NCI-H460 (cell line): ENCODE measurements around the gene TMEM163. TPM values are rescaled to one million over a fixed set of nuclear protein-coding genes. Genes with fewer than 3 reads are reported as not detected.
A peak's percentile ranks its signal among the peaks of the same experiment; 100 is the strongest.

ENCODE experiments used
- DNase-seq: peaks from one replicate; pipeline ENCODE4 v3.0.0-alpha.2; 2016; ENCODE audit warnings: low read depth; ENCODE audit errors: extremely low read depth
- total RNA-seq: library from RNA; depleted of rRNA; stranded (reverse); fragments of >200 nt; shearing (Covaris generic); gene quantifications from 2 replicates; pipeline ENCODE4 v1.2.3, GENCODE V29; 2014; rRNA removed

TMEM163 gene
- total RNA-seq, 1 experiment from 2014 or later: not detected

DNA sequence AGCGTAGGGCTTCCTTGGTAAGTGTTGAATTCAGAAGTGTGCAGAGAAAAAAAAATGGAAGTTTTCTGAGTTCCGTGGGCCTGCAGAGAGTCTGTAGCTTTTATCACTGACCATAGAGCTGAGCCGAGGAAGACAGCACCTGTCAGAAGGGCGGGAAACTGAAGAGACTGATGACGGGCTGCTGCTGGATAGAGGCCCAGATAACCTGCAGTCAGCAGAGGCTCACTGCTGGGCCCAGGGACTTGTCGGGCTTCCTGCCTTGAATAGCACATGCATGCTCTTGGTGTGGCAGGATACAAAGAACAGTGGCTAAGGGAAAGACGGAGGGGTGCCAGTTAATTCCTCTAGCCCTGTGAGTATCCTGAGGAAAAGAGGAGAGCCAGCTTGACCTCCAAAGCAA is 298.5 kb downstream of the TMEM163 start:
- DNase-seq: no peak

DNA sequence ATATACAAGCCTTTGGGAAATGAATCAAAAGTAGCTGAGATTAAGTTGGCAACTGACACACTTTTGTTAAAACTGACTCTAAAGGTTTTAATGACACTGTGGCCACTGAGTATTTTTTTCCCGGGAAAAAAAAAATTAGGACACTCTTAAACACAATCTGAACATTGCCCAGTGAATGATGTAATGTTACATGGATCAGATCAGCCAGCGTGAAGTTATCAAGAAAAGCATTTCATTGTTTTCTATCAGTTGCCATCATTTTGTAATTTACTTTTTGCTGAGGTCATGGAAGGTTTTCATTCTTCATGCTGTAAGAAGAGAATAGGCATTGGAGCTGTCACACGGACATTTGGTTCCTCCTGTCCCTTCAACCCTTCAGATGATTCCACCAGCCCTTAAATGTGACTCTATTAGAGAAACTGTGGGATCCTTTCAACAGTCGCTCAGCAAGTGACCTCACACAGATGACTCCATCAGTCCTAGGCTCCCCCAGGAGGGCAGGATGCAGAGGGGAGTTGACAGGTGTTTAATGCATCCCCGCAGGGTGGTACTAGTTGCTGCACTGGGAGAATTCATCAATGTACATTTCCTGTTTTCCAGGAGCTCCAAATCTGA is 300.7 kb downstream of the TMEM163 start:
- DNase-seq: no peak

DNA sequence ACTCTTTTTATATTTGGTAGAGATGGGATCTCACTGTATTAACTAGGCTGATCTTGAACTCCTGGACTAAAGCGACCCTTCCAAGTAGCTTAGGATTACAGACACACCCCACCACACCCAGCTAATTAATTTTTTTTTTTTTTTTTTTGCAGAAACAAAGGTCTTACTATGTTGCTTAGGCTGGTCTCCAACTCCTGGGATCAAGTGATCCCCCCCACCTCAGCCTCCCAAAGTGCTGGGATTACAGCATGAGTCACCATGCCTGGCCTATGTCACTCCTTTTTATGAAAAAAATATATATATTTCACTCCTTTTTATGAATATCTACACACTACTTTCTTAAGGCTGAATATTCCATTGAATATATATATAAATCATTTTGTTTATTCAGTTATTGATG is 302.2 kb downstream of the TMEM163 start:
- no peak for DNase-seq

DNA sequence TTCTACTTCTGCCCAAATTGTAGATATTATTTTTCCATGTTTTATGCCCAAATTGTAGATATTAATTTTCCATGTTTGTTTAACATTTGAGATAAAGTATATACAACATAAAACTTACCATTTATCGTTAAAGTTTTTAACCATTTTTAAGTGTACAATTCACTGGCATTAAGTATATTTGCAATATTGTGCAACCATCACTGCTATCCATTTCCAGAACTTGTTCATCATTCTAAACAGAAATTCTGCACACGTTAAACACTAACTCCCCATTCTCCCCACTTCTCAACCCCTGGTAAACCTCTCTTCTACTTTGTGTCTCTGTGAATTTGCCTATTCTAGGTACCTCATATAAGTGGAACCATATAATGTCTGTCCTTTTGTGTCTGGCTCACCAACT is 302.8 kb downstream of the TMEM163 start:
- no peak for DNase-seq

DNA sequence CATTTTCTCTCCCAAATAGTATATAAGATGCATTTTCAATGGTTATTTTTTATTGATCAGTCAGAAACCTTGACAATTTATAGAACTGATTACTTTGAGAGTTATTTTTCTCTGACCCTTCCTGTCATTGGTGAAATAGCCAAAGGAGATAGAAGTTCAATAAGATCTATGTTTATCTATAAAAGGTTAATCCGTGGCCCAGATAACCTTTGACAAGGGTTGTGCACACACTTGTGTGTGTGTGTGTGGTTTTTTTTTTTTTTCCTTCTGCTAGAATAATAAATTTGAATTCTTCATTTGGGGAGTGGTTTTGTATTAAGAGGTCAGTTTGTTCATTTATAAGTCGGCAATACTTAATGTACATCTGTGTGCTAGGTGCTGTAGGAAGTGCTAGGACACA is 304.9 kb downstream of the TMEM163 start:
- DNase-seq: no peak

DNA sequence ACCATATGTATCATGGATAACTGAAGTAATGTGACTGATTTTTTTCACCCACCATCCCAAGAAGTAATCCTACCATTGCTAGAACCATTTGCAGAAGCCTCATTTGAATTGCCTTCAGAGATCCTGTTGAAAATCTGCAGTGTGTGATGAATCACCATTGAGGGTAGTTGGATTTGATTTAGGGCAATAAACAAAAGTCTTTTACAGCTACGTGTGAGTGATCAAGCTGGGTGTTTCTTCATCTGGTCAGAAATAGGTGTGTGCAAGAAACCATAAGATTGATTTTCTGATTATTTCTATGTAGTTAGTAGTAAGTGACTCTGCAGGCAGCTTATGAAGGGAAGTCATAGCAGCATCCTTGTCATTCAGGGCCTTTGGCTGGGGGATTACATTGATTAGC is 305.4 kb downstream of the TMEM163 start:
- DNase-seq: no peak

DNA sequence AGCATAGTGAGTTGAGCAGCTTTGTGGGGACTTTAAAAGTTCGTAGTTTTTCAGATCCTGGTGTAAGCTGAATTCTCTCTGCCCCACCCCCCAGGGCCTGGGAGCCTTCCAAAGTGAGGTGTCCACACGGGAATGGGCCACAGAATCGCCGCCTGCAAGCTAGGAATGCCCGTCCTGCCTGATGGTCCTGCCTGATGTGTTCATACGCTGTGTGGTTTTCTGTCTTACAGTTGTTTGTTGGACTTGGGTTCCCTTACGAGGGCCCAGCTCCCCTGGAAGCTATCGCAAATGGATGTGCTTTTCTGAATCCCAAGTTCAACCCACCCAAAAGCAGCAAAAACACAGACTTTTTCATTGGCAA is 306.2 kb downstream of the TMEM163 start:
- DNase-seq: no peak

DNA sequence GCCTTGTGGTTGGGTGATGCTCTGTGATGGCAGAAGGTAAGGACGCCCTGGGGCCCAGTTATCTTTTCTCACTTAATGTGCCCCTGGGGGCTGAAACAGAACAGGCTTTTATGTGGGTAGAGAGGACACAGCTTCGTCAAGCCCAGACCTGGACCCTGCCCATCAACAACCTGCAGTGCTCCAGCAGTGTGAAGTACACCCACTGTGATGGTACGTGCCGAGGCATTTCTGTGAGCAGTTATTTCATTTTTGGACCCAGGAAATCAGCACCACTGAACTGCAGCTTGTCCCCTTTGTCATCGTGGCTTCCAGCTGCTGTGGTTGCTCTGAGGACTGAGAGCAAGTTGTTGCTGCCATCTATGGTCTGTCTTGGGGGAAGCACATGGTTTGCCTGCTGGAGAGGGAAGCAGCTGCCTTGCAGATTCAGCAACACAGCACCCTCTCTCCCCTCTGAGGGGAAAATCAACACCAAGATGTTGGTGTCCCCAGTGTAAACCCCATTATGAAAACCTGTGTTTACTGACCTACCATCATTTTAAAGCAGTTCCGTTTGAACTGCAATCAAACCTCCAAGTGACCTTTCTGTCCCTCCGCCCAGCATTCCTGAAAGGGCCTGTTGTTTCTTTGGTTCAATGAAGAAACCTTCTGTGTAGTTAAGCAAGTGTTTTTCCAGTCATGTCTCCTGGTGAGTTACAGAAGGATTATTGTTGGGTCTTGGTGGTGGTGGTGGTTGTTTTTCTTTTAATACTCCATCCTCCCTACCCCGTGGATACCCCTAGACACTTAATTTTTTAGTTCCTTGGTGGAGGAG is 306.8 kb downstream of the TMEM163 start:
- peak; percentile 70 for DNase-seq

DNA sequence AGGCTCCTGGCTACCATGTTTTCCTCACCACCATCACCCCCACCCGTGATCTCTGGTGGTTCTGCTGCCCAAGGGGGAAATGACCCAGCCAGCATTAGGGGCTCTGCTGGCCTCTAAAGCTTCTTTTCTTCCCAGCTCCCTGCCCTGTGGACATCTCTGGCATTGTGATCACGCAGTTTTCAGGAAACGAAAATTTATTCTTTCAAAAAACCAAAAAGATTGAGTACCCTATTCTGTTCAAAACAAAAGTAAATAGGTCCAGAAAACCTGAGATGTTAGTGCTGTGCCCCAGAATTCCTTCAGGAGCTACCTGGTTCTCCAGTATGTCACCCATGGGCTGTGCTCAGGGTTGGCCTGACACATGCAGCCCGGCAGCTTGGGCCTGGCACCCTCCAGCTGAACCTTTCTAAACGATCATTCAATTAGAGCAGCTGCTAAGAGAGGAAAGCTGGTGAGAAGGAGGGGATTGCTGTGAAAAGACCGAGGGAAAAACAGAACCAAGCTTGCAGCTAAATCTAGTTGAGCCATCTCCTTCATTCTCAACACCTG is 307.4 kb downstream of the TMEM163 start:
- no peak for DNase-seq

DNA sequence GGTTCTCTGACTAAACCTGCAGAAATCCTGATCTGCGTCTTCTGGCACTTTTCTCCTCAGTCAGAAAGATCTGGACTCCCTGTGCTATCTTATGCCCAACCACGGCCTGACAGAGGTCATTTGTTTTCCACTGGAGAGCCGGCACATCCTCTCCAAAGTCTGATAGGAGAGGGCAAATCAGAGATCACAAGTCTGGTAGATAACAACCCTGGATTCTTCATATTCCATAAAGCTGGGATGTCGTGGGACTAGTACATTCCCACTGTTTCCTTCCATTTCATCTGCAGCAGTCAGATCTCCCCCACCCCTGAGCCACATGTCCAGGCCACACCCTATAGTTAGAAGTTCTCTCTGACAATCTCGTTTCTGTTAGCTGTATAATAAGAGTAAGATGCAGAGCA is 308.0 kb downstream of the TMEM163 start:
- no peak for DNase-seq

DNA sequence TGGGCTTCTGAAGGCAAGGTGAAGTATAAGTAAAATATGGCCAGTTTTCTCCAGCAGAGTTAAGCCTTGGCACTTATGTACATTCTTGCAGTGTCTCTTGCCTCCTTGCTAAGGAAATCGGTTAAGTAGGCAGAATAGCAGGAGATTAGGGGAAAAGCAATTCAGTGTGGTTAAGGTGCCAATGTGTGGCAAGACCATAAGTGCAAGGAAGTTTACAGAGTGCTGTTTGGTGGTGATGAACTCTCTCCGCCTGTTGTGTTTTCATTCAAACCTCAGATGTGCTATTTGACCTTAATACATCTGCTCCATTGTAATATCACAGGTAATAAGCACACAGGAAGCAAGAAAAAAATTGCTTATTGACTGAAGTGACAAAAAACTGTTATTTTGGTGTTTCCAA is 308.8 kb downstream of the TMEM163 start:
- DNase-seq: no peak

DNA sequence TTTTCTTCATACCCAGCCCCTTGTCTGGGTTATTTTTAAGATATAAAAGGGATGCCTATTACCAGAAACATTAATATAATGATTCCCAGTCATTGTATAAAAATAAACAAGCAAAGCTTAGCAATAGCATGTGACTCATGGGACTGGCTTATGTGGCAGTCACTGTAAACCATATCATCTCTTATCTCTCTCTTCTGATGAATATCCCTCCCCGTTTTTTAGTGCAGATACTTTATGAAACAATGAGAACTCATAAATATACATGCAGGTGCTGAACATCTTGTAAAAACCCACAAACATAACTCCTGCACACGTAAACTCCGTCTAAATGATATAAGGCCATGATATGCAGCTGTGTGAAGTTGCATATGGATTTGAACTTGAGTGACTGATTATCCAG is 310.0 kb downstream of the TMEM163 start:
- DNase-seq: no peak

DNA sequence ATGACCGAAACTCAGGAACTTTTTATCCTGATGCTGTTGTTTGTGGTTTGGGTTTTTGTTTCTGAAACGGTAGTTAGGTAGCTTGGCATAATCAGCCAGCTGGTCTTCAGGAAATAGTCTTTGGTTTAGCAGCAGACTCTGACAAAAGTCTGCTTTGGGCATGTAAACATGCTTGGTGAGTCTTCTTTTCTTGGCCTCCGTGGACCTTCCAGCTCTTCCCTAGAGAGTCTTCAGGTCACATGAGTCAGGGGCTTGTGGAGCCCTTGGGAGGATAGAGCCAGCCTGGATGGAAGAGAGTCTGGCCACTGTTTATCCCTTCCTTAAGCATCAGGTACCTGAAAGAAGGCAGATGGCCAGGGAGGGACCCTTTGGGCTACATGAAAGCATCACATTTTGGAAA is 310.4 kb downstream of the TMEM163 start:
- no peak for DNase-seq

DNA sequence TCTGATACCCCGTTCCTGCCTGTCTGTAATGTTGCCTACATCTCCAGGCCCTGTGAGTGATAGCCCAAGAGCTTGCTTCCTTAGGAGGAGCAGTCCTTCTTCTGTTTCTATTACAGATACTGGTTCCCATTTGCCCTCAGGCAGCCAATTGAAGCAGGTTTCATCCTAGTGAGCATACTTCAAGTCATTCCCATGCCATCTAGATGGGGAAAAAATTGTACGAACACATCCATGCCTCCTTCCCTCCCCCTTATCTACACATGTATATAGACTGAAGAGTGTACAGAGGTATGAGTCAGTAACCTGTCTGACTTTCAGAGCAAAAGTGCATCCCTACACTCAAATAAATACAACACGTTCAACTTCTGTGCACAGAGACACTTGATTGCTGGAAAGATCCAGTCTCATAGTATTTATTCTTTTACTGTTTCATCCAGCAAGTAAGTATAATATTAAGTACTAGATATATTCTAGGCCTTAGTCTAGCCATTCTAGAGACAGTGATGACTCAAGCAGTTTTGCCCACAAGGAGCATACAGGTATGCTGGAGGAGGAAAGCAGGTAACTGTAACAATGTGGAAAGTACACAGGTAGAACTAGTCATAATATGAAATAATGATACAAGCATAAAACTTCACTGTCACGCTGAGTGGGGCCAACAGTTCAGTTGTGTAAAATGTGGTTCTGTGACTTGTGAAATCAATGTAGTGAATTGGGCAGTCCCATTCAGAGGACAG is 311.5 kb downstream of the TMEM163 start:
- DNase-seq: no peak

DNA sequence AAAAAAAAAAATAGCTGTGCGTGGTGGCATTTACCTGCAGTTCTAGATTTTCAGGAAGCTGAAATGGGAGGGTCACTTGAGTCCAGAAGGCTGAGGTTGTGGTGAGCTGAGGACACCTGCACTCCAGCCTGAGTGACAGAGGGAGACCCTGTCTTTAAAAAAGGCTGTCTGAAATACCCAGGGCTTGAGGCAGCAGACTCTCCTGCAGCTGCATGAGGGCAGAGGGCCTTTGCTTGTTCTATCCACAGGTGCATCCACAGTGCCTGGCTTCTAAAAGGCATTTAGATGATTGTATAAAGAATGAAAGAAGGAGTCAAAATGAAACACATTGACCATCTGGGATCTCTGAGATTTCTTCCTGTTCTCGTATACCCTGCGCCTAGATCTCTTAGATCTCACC is 312.1 kb downstream of the TMEM163 start:
- no peak for DNase-seq

DNA sequence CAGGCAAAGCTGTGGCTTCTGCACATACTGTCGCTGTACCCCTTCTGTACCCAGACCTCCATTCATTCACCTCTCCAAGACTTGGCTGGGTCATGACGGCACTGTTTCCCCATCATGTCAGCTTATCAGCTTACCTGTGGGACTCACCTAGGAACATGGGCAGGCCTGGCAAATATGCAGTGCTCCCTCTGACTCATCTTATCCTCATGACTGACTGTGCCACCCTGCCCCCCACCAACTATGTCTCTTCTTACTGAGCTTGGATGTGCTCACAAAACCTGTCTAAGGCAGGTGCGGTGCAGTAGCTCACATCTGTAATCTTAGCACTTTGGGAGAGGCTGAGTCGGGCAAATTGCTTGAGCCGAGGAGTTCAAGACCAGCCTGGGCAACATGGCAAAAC is 312.5 kb downstream of the TMEM163 start:
- DNase-seq: no peak

Other genes with a start within 250 kb of the TMEM163 start
- gene ACMSD, start 119.6 kb upstream of the TMEM163 start, total RNA-seq: not detected in 2 replicates
- gene CCNT2, start 199.8 kb upstream of the TMEM163 start, total RNA-seq: 26.4 and 29.0 TPM in 2 replicates